HepG2 (cell line): ENCODE measurements around the gene SFTA2. TPM values are rescaled to one million over a fixed set of nuclear protein-coding genes. Genes with fewer than 3 reads are reported as not detected.

Experiments
- ATAC-seq: fragments of 200-7000 bp; cut with Tn5 transposase; 3 replicates; pipeline ENCODE4 v1.9.1; 2020; ENCODE audit warnings: mild to moderate bottlenecking, moderate library complexity
- BruUV-seq: library from RNA; stranded (reverse); fragments of 400-500 nt; replicated peaks from 2 replicates; lab custom pipeline; 2021; lab: Mats Ljungman, UMichigan
- CTCF ChIA-PET: fragments of 300-600 bp; formaldehyde crosslinking; extraction: SDS; loops from one replicate; lab custom pipeline; 2021; ENCODE audit warnings: low total read pairs, inconsistent platforms, low intra/inter-chr PET ratio; lab: Yijun Ruan, JAX
- POLR2A ChIA-PET: fragments of 350-600 bp; sonication (Branson Sonifier 250); formaldehyde crosslinking; loops from one replicate; lab custom pipeline; 2020; ENCODE audit warnings: antibody characterized with exemption, inconsistent platforms; lab: Yijun Ruan, JAX
- DNase-seq: peaks from one replicate; pipeline ENCODE4 v3.0.0-alpha.2; 2015; ENCODE audit warnings: low spot score
- FAIRE-seq: peaks from 3 replicates; lab custom pipeline; 2011; peaks lifted over from hg19 to GRCh38; lab: Jason Lieb, UNC
- H2AFZ ChIP-seq: one replicate; pipeline ENCODE4 v1.6.1; 2011; ENCODE audit warnings: low read length, inconsistent platforms
- H3K27ac ChIP-seq: fragments of 300-600 bp; 3 replicates; pipeline ENCODE4 v1.8.0; 2011; ENCODE audit warnings: mixed run types, mild to moderate bottlenecking, mixed read lengths, low read length, inconsistent platforms; ENCODE audit not compliant: insufficient read depth; ENCODE audit errors: extremely low read length
- H3K27me3 ChIP-seq, 2 experiments: fragments of 200-600 bp in 1 of 2; 2 replicates in 1 of 2; 3 replicates in 1 of 2; pipeline versions ENCODE4 v1.6.0 to v1.8.0; 2011; ENCODE audit warnings: low read length in 2 of 2, mild to moderate bottlenecking in 2 of 2, moderate library complexity in 2 of 2, inconsistent platforms in 1 of 2; ENCODE audit not compliant: insufficient read depth in 2 of 2, control insufficient read depth in 1 of 2
- H3K36me3 ChIP-seq, 2 experiments: fragments of 200-600 bp in 1 of 2; replicated peaks in 1 of 2; 2 replicates in 1 of 2; 3 replicates in 1 of 2; pipeline versions ENCODE4 v1.5.1 to v1.8.0; 2011; ENCODE audit warnings: low read length in 2 of 2, inconsistent platforms in 1 of 2; ENCODE audit not compliant: insufficient read depth in 2 of 2, control insufficient read depth in 1 of 2
- H3K4me1 ChIP-seq: 2 replicates; pipeline ENCODE4 v1.5.1; 2012; ENCODE audit warnings: low read length, inconsistent platforms; ENCODE audit not compliant: insufficient read depth
- H3K4me2 ChIP-seq: 2 replicates; pipeline ENCODE4 v1.6.0; 2011; ENCODE audit warnings: low read depth, low read length, inconsistent platforms
- H3K4me3 ChIP-seq, 3 experiments: fragments of 200-600 bp in 1 of 3; sonication (generic), shearing (Covaris generic) in 1 of 3; replicated peaks in 1 of 3; 2 replicates each; pipeline ENCODE4 v1.5.1; 2011 to 2016; ENCODE audit warnings: low read length in 3 of 3, inconsistent platforms in 2 of 3, low read depth in 2 of 3, mild to moderate bottlenecking in 2 of 3, control low read depth in 1 of 3, mixed read lengths in 1 of 3; ENCODE audit not compliant: insufficient read depth in 1 of 3
- H3K79me2 ChIP-seq: one replicate; pipeline ENCODE4 v1.6.1; 2011; ENCODE audit warnings: low read length, inconsistent platforms; ENCODE audit not compliant: insufficient read depth
- H3K9ac ChIP-seq: 2 replicates; pipeline ENCODE4 v1.6.0; 2011; ENCODE audit warnings: mild to moderate bottlenecking, low read depth, low read length, inconsistent platforms; ENCODE audit not compliant: insufficient read depth
- H3K9me3 ChIP-seq: 2 replicates; pipeline ENCODE4 v1.5.1; 2012; ENCODE audit warnings: mild to moderate bottlenecking, low read length
- H4K20me1 ChIP-seq: 2 replicates; pipeline ENCODE4 v1.6.0; 2011; ENCODE audit warnings: inconsistent platforms, mild to moderate bottlenecking, low read length, moderate library complexity; ENCODE audit not compliant: insufficient read depth
- ATF5 ChIP-seq: sonication (generic); formaldehyde crosslinking; IDR thresholded peaks from 2 replicates; pipeline ENCODE4 v1.4.0; 2020; ENCODE audit warnings: mild to moderate bottlenecking, low read depth, missing genetic modification reagents
- NFKB2 ChIP-seq: sonication (generic); formaldehyde crosslinking; IDR thresholded peaks from 2 replicates; pipeline ENCODE4 v1.4.0; 2020; ENCODE audit warnings: missing genetic modification reagents, borderline replicate concordance
- TFDP2 ChIP-seq: sonication (generic); formaldehyde crosslinking; IDR thresholded peaks from 2 replicates; pipeline ENCODE4 v1.4.0; 2020; ENCODE audit warnings: missing genetic modification reagents
- THAP11 ChIP-seq: IDR thresholded peaks from 2 replicates; pipeline ENCODE4 v1.6.1; 2016; ENCODE audit warnings: missing biosample characterization, missing genetic modification reagents
- ZFP36L2 ChIP-seq: sonication (generic); formaldehyde crosslinking; IDR thresholded peaks from 2 replicates; pipeline ENCODE4 v1.4.0; 2020; ENCODE audit warnings: missing genetic modification reagents
- ZNF333 ChIP-seq: sonication (generic); formaldehyde crosslinking; IDR thresholded peaks from 2 replicates; pipeline ENCODE4 v1.4.0; 2020; ENCODE audit warnings: mild to moderate bottlenecking, missing genetic modification reagents, borderline replicate concordance
- ZNF597 ChIP-seq: sonication (generic); formaldehyde crosslinking; IDR thresholded peaks from 2 replicates; pipeline ENCODE4 v1.5.0; 2020; ENCODE audit warnings: missing genetic modification reagents
- ZNF615 ChIP-seq: sonication (generic); formaldehyde crosslinking; IDR thresholded peaks from 2 replicates; pipeline ENCODE4 v1.5.0; 2020; ENCODE audit warnings: mild to moderate bottlenecking, missing genetic modification reagents, borderline replicate concordance
- WGBS: methylation state at CpG from one replicate; pipeline ENCODE4 v1.1.6; 2017; ENCODE audit warnings: low lambda C conversion rate; 5-methylcytosine and 5-hydroxymethylcytosine counted together
- in situ Hi-C: cut with HindIII; loops from 2 replicates; pipeline ENCODE4 v1.10.0; 2017; ENCODE audit warnings: low pct_unique_long_range_greater_than_20kb; ENCODE audit not compliant: extremely low pct_ligation_motif_present
- intact Hi-C: fragments of 100-400 bp; cut with micrococcal nuclease; formaldehyde crosslinking; loops from one replicate; pipeline ENCODE4 v1.10.0; 2022; ENCODE audit not compliant: unreplicated experiment
- polyA plus RNA-seq, 8 experiments: library from polyadenylated mRNA; depleted of rRNA in 3 of 8; stranded (reverse) in 7 of 8; unstranded in 1 of 8; fragments of >200 nt; fragmentation: Illumina TruSeq in 4 of 8; extraction: Trizol in 4 of 8; gene quantifications; 2 replicates each; pipeline versions ENCODE4 v1.2.1 to v1.2.3, GENCODE V29; 2011 to 2016; ENCODE audit warnings: low read depth in 4 of 8, missing spikeins in 1 of 8, mixed read lengths in 1 of 8; ENCODE audit not compliant: insufficient read depth in 1 of 8
- total RNA-seq, 5 experiments: library from RNA; depleted of rRNA; stranded (reverse); fragments of >200 nt; fragmentation: Illumina TruSeq; extraction: Trizol; gene quantifications; 2 replicates each; pipeline ENCODE4 v1.2.3, GENCODE V29; 2016; ENCODE audit warnings: low read depth in 1 of 5
- TF ChIP-seq, protein P1 (sequence below): sonication (generic); formaldehyde crosslinking; IDR thresholded peaks from 2 replicates; pipeline ENCODE4 v1.4.0; 2020; ENCODE audit warnings: missing genetic modification reagents, borderline replicate concordance
- TF ChIP-seq, protein P2 (sequence below): sonication (generic); formaldehyde crosslinking; IDR thresholded peaks from 2 replicates; pipeline ENCODE4 v1.5.0; 2020; ENCODE audit warnings: missing genetic modification reagents
- TF ChIP-seq, protein P3 (sequence below): sonication (generic); formaldehyde crosslinking; IDR thresholded peaks from 2 replicates; pipeline ENCODE4 v1.5.0; 2020; ENCODE audit warnings: missing genetic modification reagents
- TF ChIP-seq, protein P4 (sequence below): sonication (generic); formaldehyde crosslinking; IDR thresholded peaks from 2 replicates; pipeline ENCODE4 v1.4.0; 2020; ENCODE audit warnings: mild to moderate bottlenecking, missing genetic modification reagents
- TF ChIP-seq, protein P5 (sequence below), 2 experiments: fragments of 450-650 bp in 1 of 2; sonication (generic) in 1 of 2; formaldehyde crosslinking; IDR thresholded peaks; 2 replicates each; pipeline versions ENCODE4 v1.5.0 to v1.8.0; 2020 to 2022; ENCODE audit warnings: mild to moderate bottlenecking in 1 of 2, missing genetic modification reagents in 1 of 2

Gene SFTA2
- total and polyA plus RNA-seq, 2 of the 13 experiments (the other 11 are each of a cell fraction or from before 2014, with no cell fraction given), result not detected

- H3K79me2 ChIP-seq, result no peaks in the 10 kb centered on the region
- TF ChIP-seq, protein P1, sequence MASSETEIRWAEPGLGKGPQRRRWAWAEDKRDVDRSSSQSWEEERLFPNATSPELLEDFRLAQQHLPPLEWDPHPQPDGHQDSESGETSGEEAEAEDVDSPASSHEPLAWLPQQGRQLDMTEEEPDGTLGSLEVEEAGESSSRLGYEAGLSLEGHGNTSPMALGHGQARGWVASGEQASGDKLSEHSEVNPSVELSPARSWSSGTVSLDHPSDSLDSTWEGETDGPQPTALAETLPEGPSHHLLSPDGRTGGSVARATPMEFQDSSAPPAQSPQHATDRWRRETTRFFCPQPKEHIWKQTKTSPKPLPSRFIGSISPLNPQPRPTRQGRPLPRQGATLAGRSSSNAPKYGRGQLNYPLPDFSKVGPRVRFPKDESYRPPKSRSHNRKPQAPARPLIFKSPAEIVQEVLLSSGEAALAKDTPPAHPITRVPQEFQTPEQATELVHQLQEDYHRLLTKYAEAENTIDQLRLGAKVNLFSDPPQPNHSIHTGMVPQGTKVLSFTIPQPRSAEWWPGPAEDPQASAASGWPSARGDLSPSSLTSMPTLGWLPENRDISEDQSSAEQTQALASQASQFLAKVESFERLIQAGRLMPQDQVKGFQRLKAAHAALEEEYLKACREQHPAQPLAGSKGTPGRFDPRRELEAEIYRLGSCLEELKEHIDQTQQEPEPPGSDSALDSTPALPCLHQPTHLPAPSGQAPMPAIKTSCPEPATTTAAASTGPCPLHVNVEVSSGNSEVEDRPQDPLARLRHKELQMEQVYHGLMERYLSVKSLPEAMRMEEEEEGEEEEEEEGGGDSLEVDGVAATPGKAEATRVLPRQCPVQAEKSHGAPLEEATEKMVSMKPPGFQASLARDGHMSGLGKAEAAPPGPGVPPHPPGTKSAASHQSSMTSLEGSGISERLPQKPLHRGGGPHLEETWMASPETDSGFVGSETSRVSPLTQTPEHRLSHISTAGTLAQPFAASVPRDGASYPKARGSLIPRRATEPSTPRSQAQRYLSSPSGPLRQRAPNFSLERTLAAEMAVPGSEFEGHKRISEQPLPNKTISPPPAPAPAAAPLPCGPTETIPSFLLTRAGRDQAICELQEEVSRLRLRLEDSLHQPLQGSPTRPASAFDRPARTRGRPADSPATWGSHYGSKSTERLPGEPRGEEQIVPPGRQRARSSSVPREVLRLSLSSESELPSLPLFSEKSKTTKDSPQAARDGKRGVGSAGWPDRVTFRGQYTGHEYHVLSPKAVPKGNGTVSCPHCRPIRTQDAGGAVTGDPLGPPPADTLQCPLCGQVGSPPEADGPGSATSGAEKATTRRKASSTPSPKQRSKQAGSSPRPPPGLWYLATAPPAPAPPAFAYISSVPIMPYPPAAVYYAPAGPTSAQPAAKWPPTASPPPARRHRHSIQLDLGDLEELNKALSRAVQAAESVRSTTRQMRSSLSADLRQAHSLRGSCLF (CRISPR knock-in tag), result no peak
- TF ChIP-seq, protein P2, sequence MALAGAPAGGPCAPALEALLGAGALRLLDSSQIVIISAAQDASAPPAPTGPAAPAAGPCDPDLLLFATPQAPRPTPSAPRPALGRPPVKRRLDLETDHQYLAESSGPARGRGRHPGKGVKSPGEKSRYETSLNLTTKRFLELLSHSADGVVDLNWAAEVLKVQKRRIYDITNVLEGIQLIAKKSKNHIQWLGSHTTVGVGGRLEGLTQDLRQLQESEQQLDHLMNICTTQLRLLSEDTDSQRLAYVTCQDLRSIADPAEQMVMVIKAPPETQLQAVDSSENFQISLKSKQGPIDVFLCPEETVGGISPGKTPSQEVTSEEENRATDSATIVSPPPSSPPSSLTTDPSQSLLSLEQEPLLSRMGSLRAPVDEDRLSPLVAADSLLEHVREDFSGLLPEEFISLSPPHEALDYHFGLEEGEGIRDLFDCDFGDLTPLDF, result no peak
- TF ChIP-seq THAP11 (CRISPR knock-in tag) (no peak), ATF5 (no peak), ZNF333 (CRISPR knock-in tag) (no peak), ZFP36L2 (CRISPR knock-in tag) (no peak), ZNF615 (CRISPR knock-in tag) (no peak), ZNF597 (CRISPR knock-in tag) (no peak), TFDP2 (CRISPR knock-in tag) (no peak), NFKB2 (CRISPR knock-in tag) (no peak)
- TF ChIP-seq, protein P3, sequence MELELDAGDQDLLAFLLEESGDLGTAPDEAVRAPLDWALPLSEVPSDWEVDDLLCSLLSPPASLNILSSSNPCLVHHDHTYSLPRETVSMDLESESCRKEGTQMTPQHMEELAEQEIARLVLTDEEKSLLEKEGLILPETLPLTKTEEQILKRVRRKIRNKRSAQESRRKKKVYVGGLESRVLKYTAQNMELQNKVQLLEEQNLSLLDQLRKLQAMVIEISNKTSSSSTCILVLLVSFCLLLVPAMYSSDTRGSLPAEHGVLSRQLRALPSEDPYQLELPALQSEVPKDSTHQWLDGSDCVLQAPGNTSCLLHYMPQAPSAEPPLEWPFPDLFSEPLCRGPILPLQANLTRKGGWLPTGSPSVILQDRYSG (CRISPR knock-in tag), result no peak
- TF ChIP-seq, protein P4, sequence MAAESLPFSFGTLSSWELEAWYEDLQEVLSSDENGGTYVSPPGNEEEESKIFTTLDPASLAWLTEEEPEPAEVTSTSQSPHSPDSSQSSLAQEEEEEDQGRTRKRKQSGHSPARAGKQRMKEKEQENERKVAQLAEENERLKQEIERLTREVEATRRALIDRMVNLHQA (CRISPR knock-in tag), result no peak
- TF ChIP-seq, protein P5, sequence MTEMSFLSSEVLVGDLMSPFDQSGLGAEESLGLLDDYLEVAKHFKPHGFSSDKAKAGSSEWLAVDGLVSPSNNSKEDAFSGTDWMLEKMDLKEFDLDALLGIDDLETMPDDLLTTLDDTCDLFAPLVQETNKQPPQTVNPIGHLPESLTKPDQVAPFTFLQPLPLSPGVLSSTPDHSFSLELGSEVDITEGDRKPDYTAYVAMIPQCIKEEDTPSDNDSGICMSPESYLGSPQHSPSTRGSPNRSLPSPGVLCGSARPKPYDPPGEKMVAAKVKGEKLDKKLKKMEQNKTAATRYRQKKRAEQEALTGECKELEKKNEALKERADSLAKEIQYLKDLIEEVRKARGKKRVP (CRISPR knock-in tag; IDR thresholded peaks at IDR 0.05), result no peak
Measured at GRCh38 chr6:30893666-30894065, 38.3 kb downstream of the SFTA2 start.

More at GRCh38 chr6:30893666-30894065, 38.3 kb downstream of the SFTA2 start:
- 97% methylated on average over 8 of the region's 8 CpGs for WGBS
- H2AFZ ChIP-seq, result no peak overlapping the region
- no peaks in the 10 kb centered on the region for H4K20me1 ChIP-seq
- H3K27ac ChIP-seq, result no peak overlapping the region
- no peaks in the 10 kb centered on the region for H3K27me3 ChIP-seq
- BruUV-seq, result no TSS peak
- intact Hi-C loops (no loop called here), in situ Hi-C loops (no loop called here)
- CTCF ChIA-PET, result no interaction called here
- DNase-seq (no peak), FAIRE-seq (no peak), ATAC-seq (no peak)
- no peaks in the 10 kb centered on the region for H3K4me1 ChIP-seq
- H3K9me3 ChIP-seq, result no peaks in the 10 kb centered on the region
- H3K4me3 ChIP-seq, result no peak overlapping the region
- peaks cover 43 to 79% of the 10 kb centered on the region in 2 experiments for H3K36me3 ChIP-seq
- POLR2A ChIA-PET, result no interaction called here
- no peak overlapping the region for H3K9ac ChIP-seq
- no peak overlapping the region for H3K4me2 ChIP-seq
